H1 (cell line): ENCODE measurements around the gene NTNG2. TPM values are rescaled to one million over a fixed set of nuclear protein-coding genes. Genes with fewer than 3 reads are reported as not detected.

Experiments used
- BRCA1 ChIP-seq: IDR thresholded peaks from 2 replicates; pipeline ENCODE4 v1.6.1; 2012; ENCODE audit warnings: low read depth, low read length, improper control_type of control experiment
- CEBPB ChIP-seq: IDR thresholded peaks from 2 replicates; pipeline ENCODE4 v1.6.1; 2012; ENCODE audit warnings: low read depth, low read length
- CTBP2 ChIP-seq: IDR thresholded peaks from 2 replicates; pipeline ENCODE4 v1.7.0; 2011; ENCODE audit warnings: borderline replicate concordance, mild to moderate bottlenecking, moderate library complexity, mixed read lengths, low read length; ENCODE audit not compliant: insufficient read depth, insufficient read length
- HDAC2 ChIP-seq, 2 experiments: fragments of 300-600 bp in 1 of 2; sonication (generic) in 1 of 2; IDR thresholded peaks; 2 replicates each; pipeline ENCODE4 v1.6.1; 2011 to 2012; ENCODE audit warnings: low read depth in 2 of 2, low read length in 2 of 2, mild to moderate bottlenecking in 2 of 2, moderate library complexity in 2 of 2, borderline replicate concordance in 1 of 2, inconsistent platforms in 1 of 2
- JUN ChIP-seq: IDR thresholded peaks from 2 replicates; pipeline ENCODE4 v1.6.1; 2011; ENCODE audit warnings: low read depth, mild to moderate bottlenecking, improper control_type of control experiment, low read length
- JUND ChIP-seq: IDR thresholded peaks from 2 replicates; pipeline ENCODE4 v1.6.1; 2011; ENCODE audit warnings: mild to moderate bottlenecking, improper control_type of control experiment, low read length
- RFX5 ChIP-seq: IDR thresholded peaks from 2 replicates; pipeline ENCODE4 v1.6.1; 2011; ENCODE audit warnings: low read depth, low read length, improper control_type of control experiment, borderline replicate concordance
- SIRT6 ChIP-seq: IDR thresholded peaks from one replicate; pipeline ENCODE4 v1.7.1; 2012; ENCODE audit warnings: low read length, inconsistent platforms
- SUZ12 ChIP-seq: fragments of 200-600 bp; sonication (generic); IDR thresholded peaks from 2 replicates; pipeline ENCODE4 v1.6.1; 2012; ENCODE audit warnings: mild to moderate bottlenecking, inconsistent platforms, low read length, moderate library complexity, mixed read lengths
- TAF7 ChIP-seq: optimal IDR thresholded peaks from 2 replicates; pipeline ENCODE3; 2011; ENCODE audit warnings: low read depth, mild to moderate bottlenecking, inconsistent platforms, low read length, moderate library complexity, borderline replicate concordance
- YY1 ChIP-seq: IDR thresholded peaks from 2 replicates; pipeline ENCODE4 v1.6.1; 2011; ENCODE audit warnings: low read depth, mild to moderate bottlenecking, low read length
- polyA plus RNA-seq, 7 experiments: library from polyadenylated mRNA; depleted of rRNA in 3 of 7; stranded (reverse) in 5 of 7; unstranded in 2 of 7; fragments of >200 nt in 5 of 7; fragments of 200-250 nt in 2 of 7; gene quantifications; 1 replicate in 5 of 7; 2 replicates in 1 of 7; 4 replicates in 1 of 7; pipeline versions ENCODE4 v1.2.1 to v1.2.3, GENCODE V29; 2011 to 2013; ENCODE audit warnings: missing spikeins in 2 of 7, mixed read lengths in 2 of 7
- total RNA-seq: library from RNA; stranded (reverse); fragmentation: NEBNext Ultra II Directional; extraction: Animal tissue kit (Norgen Biotek cat#: 25700); gene quantifications from 2 replicates; pipeline ENCODE4 v1.2.1, GENCODE V29; 2021

Gene NTNG2
- total and polyA plus RNA-seq, 2 of the 8 experiments (the other 6 are each of a cell fraction or from before 2014, with no cell fraction given), result 1.4 to 1.5 TPM

DNA sequence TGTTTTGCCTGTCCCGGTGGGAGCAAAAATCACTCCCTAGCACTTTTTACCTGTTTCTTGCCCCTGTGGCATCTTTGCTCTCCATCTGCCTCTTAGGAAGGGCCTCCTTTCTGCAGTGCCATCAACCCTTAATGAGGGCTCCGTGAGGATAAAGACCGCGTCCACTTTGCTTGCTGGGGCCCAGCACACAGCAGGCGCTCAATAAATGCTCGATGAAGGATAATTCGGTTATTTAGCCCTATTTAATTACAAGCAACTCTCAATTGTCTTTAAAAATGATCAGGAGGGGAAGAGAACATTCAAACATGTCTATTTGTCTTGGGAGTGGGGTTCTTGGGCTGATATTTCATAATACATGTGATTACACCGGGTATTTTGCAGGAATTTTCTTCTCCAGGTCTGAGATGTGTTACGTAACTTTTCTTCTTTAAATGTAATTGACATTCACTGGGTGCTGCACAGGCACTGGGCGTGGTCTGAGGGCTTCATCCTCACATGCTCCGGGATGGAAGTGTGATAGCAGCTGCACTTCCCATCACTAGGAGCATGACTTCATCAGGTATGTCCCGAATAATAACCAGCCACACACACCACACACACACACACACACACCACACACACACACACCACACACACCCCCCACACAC lies 19.8 kb upstream of the NTNG2 start (continued):
- TF ChIP-seq BRCA1 (no peak), CEBPB (peak; percentile 33; the same call in 1 of the 2 replicates), HDAC2 (IDR thresholded peaks at IDR 0.05; ENCODE audit: borderline replicate concordance in 1 of 2, low read depth in 2 of 2, low read length in 2 of 2) (no peak), SIRT6 (no peak), SUZ12 (0 out of 2 replicates have a peak, but pooled peaks have one; percentile 38), JUND (no peak), JUN (no peak), RFX5 (no peak), CTBP2 (no peak), YY1 (no peak), TAF7 (no peak)
